22Rv1 (cell line): ENCODE data around the gene HSPB9.

Experiments
- CTCF ChIP-seq: fragments of 450-650 bp; IDR thresholded peaks from 2 replicates; pipeline ENCODE4 v1.5.1; 2017; ENCODE audit warnings: mild to moderate bottlenecking
- ZFX ChIP-seq: fragments of 450-650 bp; IDR thresholded peaks from 2 replicates; pipeline ENCODE4 v1.6.1; 2017; ENCODE audit warnings: antibody characterized with exemption, borderline replicate concordance

GRCh38 chr17:42092939-42093338, 29.7 kb upstream of the HSPB9 start:
- TF ChIP-seq CTCF (no peak), ZFX (no peak)
